HCT116 (cell line): Measurements from ENCODE around the gene WASF2. TPM values are rescaled to one million over a fixed set of nuclear protein-coding genes. Genes with fewer than 3 reads are reported as not detected.

ENCODE experiments used
- ATAC-seq: fragments of 200-7000 bp; cut with Tn5 transposase; 2 replicates; pipeline ENCODE4 v1.9.1; 2020; ENCODE audit warnings: mild to moderate bottlenecking, moderate library complexity
- BruUV-seq: library from RNA; stranded (reverse); fragments of 400-500 nt; replicated peaks from 2 replicates; lab custom pipeline; 2021; lab: Mats Ljungman, UMichigan
- CTCF ChIA-PET: fragments of 300-600 bp; sonication (Branson Sonifier 250); formaldehyde crosslinking; loops from one replicate; lab custom pipeline; 2021; ENCODE audit warnings: antibody characterized with exemption; lab: Charles Lee
- POLR2A ChIA-PET: fragments of 300-600, 350-600 bp; sonication (Branson Sonifier 250); formaldehyde crosslinking; loops from one replicate; lab custom pipeline; 2021; ENCODE audit warnings: antibody characterized with exemption; lab: Charles Lee
- RAD21 ChIA-PET, 2 experiments: fragments of 300-600 bp; sonication (Branson Sonifier 250); formaldehyde crosslinking; loops; one replicate each; lab custom pipeline; 2023; ENCODE audit warnings: low total read pairs in 2 of 2; ENCODE audit not compliant: uncharacterized antibody in 2 of 2, unreplicated experiment in 2 of 2, low non-redundant PET in 1 of 2; lab: Charles Lee
- DNase-seq: peaks from one replicate; pipeline ENCODE4 v3.0.0-alpha.2; 2010; ENCODE audit warnings: low read depth, low spot score
- H2AFZ ChIP-seq: fragments of 200-600 bp; shearing (Covaris generic), sonication (generic); 2 replicates; pipeline ENCODE4 v1.6.1; 2017; ENCODE audit warnings: low read depth, mixed run types, mixed read lengths, antibody characterized with exemption, low read length; ENCODE audit not compliant: poor library complexity, severe bottlenecking
- H3K27ac ChIP-seq: 2 replicates; pipeline ENCODE4 v1.5.1; 2012; ENCODE audit warnings: low read depth, low read length
- H3K27me3 ChIP-seq: fragments of 200-600 bp; sonication (generic); 2 replicates; pipeline ENCODE4 v1.6.1; 2016; ENCODE audit warnings: mixed run types, low read length, mixed read lengths; ENCODE audit not compliant: insufficient read depth
- H3K36me3 ChIP-seq, 2 experiments: fragments of 200-500 bp in 1 of 2; fragments of 200-600 bp in 1 of 2; sonication (Bioruptor generic) in 1 of 2; sonication (generic) in 1 of 2; 2 replicates each; pipeline versions ENCODE4 v1.5.1 to v1.6.1; 2014 to 2016; ENCODE audit warnings: low read length in 2 of 2, inconsistent platforms in 1 of 2, mixed read lengths in 1 of 2, mixed run types in 1 of 2; ENCODE audit not compliant: insufficient read depth in 2 of 2, control insufficient read depth in 1 of 2
- H3K4me1 ChIP-seq, 2 experiments: fragments of 200-600 bp in 1 of 2; sonication (generic) in 1 of 2; 2 replicates each; pipeline versions ENCODE4 v1.5.1 to v1.6.1; 2012 to 2017; ENCODE audit warnings: low read length in 2 of 2, inconsistent platforms in 1 of 2, mild to moderate bottlenecking in 1 of 2, mixed read lengths in 1 of 2, mixed run types in 1 of 2, moderate library complexity in 1 of 2; ENCODE audit not compliant: insufficient read depth in 2 of 2, control insufficient read depth in 1 of 2
- H3K4me2 ChIP-seq: fragments of 200-600 bp; sonication (generic); 2 replicates; pipeline ENCODE4 v1.6.1; 2017; ENCODE audit warnings: mixed run types, low read length, mixed read lengths
- H3K4me3 ChIP-seq, 2 experiments: fragments of 200-600 bp in 1 of 2; sonication (generic) in 1 of 2; replicated peaks in 1 of 2; 2 replicates each; pipeline ENCODE4 v1.5.1; 2011 to 2016; ENCODE audit warnings: low read length in 2 of 2, control low read depth in 1 of 2, low read depth in 1 of 2, mild to moderate bottlenecking in 1 of 2, mixed read lengths in 1 of 2, mixed run types in 1 of 2
- H3K79me2 ChIP-seq: fragments of 200-600 bp; sonication (generic); 2 replicates; pipeline ENCODE4 v1.6.1; 2017; ENCODE audit warnings: mild to moderate bottlenecking, mixed run types, low read length, moderate library complexity, mixed read lengths; ENCODE audit not compliant: insufficient read depth
- H3K9ac ChIP-seq: fragments of 200-600 bp; sonication (generic); 2 replicates; pipeline ENCODE4 v1.6.1; 2016; ENCODE audit warnings: low read length, mixed read lengths
- H3K9me2 ChIP-seq: fragments of 200-600 bp; sonication (generic), shearing (Covaris generic); 2 replicates; pipeline ENCODE4 v1.6.1; 2017; ENCODE audit warnings: mixed run types, mild to moderate bottlenecking, moderate library complexity; ENCODE audit not compliant: insufficient read depth
- H3K9me3 ChIP-seq, 2 experiments: fragments of 200-500 bp in 1 of 2; fragments of 200-600 bp in 1 of 2; sonication (Bioruptor generic) in 1 of 2; sonication (generic) in 1 of 2; 2 replicates each; pipeline ENCODE4 v1.6.1; 2014 to 2017; ENCODE audit warnings: low read length in 2 of 2, mixed read lengths in 2 of 2, inconsistent platforms in 1 of 2, low read depth in 1 of 2, mild to moderate bottlenecking in 1 of 2, mixed run types in 1 of 2, moderate library complexity in 1 of 2; ENCODE audit not compliant: control insufficient read depth in 1 of 2, insufficient read depth in 1 of 2
- H4K20me1 ChIP-seq: fragments of 200-600 bp; sonication (generic), shearing (Covaris generic); 2 replicates; pipeline ENCODE4 v1.6.1; 2017; ENCODE audit warnings: mixed run types, mild to moderate bottlenecking, moderate library complexity; ENCODE audit not compliant: insufficient read depth
- ATF3 ChIP-seq: IDR thresholded peaks from 2 replicates; pipeline ENCODE4 v1.6.1; 2012
- CBX3 ChIP-seq: IDR thresholded peaks from 2 replicates; pipeline ENCODE4 v1.6.1; 2012; ENCODE audit warnings: low read depth
- CEBPB ChIP-seq: IDR thresholded peaks from 2 replicates; pipeline ENCODE4 v1.6.1; 2012; ENCODE audit warnings: low read depth
- CTCF ChIP-seq, 3 experiments: fragments of 200-600 bp in 1 of 3; sonication (generic) in 1 of 3; IDR thresholded peaks in 2 of 3; conservative IDR thresholded peaks in 1 of 3; 2 replicates each; pipeline ENCODE4 v1.5.1; 2012 to 2017; ENCODE audit warnings: low read depth in 2 of 3, low read length in 2 of 3, antibody characterized with exemption in 1 of 3, borderline replicate concordance in 1 of 3, control low read depth in 1 of 3, mild to moderate bottlenecking in 1 of 3, mixed read lengths in 1 of 3, mixed run types in 1 of 3, moderate library complexity in 1 of 3; ENCODE audit not compliant: insufficient read depth in 1 of 3
- EGR1 ChIP-seq: IDR thresholded peaks from 2 replicates; pipeline ENCODE4 v1.6.1; 2012; ENCODE audit warnings: low read depth
- ELF1 ChIP-seq: IDR thresholded peaks from 2 replicates; pipeline ENCODE4 v1.6.1; 2012; ENCODE audit warnings: low read depth, borderline replicate concordance
- EZH2 ChIP-seq: fragments of 200-600 bp; sonication (generic); IDR thresholded peaks from 2 replicates; pipeline ENCODE4 v1.6.1; 2017; ENCODE audit warnings: antibody characterized with exemption, mixed run types
- EZH2phosphoT487 ChIP-seq: fragments of 200-600 bp; IDR thresholded peaks from 2 replicates; pipeline ENCODE4 v1.6.1; 2018; ENCODE audit warnings: antibody characterized with exemption, borderline replicate concordance
- FOSL1 ChIP-seq: IDR thresholded peaks from 2 replicates; pipeline ENCODE4 v1.6.1; 2012; ENCODE audit warnings: low read depth
- JUND ChIP-seq: IDR thresholded peaks from 2 replicates; pipeline ENCODE4 v1.6.1; 2012
- POLR2A ChIP-seq: IDR thresholded peaks from 2 replicates; pipeline ENCODE4 v1.7.0; 2011; ENCODE audit warnings: borderline replicate concordance; ENCODE audit not compliant: insufficient read depth, insufficient read length; ENCODE audit errors: extremely low read depth
- POLR2AphosphoS5 ChIP-seq: IDR thresholded peaks from 2 replicates; pipeline ENCODE4 v1.6.1; 2011; ENCODE audit warnings: mild to moderate bottlenecking, low read depth, low read length, moderate library complexity
- SIN3A ChIP-seq: IDR thresholded peaks from 2 replicates; pipeline ENCODE4 v1.6.1; 2012; ENCODE audit warnings: low read depth
- TCF7L2 ChIP-seq: IDR thresholded peaks from 2 replicates; pipeline ENCODE4 v1.7.0; 2011; ENCODE audit warnings: borderline replicate concordance, inconsistent platforms; ENCODE audit not compliant: insufficient read depth, insufficient read length; ENCODE audit errors: extremely low read depth
- YY1 ChIP-seq: IDR thresholded peaks from 2 replicates; pipeline ENCODE4 v1.6.1; 2011; ENCODE audit warnings: low read length, low read depth, moderate library complexity, mild to moderate bottlenecking; ENCODE audit not compliant: insufficient replicate concordance; ENCODE audit errors: extremely low read depth
- ZBTB33 ChIP-seq: IDR thresholded peaks from 2 replicates; pipeline ENCODE4 v1.6.1; 2011; ENCODE audit warnings: mild to moderate bottlenecking, low read length, moderate library complexity; ENCODE audit not compliant: insufficient replicate concordance; ENCODE audit errors: extremely low read depth
- ZFX ChIP-seq: fragments of 450-650 bp; IDR thresholded peaks from 2 replicates; pipeline ENCODE4 v1.6.1; 2017
- ZNF274 ChIP-seq: fragments of 200-500 bp; sonication (Bioruptor generic); IDR thresholded peaks from 2 replicates; pipeline ENCODE4 v1.6.1; 2014; ENCODE audit warnings: mild to moderate bottlenecking, low read depth, low read length, inconsistent platforms
- intact Hi-C: fragments of 100-400 bp; cut with micrococcal nuclease; formaldehyde crosslinking; loops from 2 replicates; pipeline ENCODE4 v1.10.0; 2022
- total RNA-seq: library from RNA; stranded (reverse); gene quantifications from one replicate; pipeline ENCODE4 v1.2.1, GENCODE V29; 2021; ENCODE audit not compliant: unreplicated experiment
- TF ChIP-seq, protein P1 (sequence below): IDR thresholded peaks from 2 replicates; pipeline ENCODE4 v1.6.1; 2012; ENCODE audit warnings: low read depth

WASF2 gene
- total RNA-seq, 1 experiment from 2014 or later = 111 TPM

- POLR2A ChIA-PET = no interaction called here
- peaks cover 53 to 56% of the 10 kb centered on the region in 2 experiments; a peak in 3 of 4 replicates for H3K36me3 ChIP-seq
- TF ChIP-seq ZBTB33 (no peak), SIN3A (no peak), YY1 (peak; percentile 39), EZH2 (no peak), JUND (no peak), EZH2phosphoT487 (no peak), CEBPB (no peak), POLR2A (no peak), ATF3 (no peak), CTCF (IDR thresholded peaks at IDR 0.05 in 2 of 3, conservative IDR thresholded peaks at IDR 0.05 in 1 of 3; ENCODE audit: borderline replicate concordance in 1 of 3, insufficient read depth in 1 of 3, low read depth in 2 of 3, low read length in 2 of 3) (peak; percentile 52 to 84 (median 79); a peak in 5 of 6 replicates), POLR2AphosphoS5 (no peak), ELF1 (no peak), EGR1 (no peak), TCF7L2 (no peak), ZFX (no peak), FOSL1 (no peak), ZNF274 (no peak), CBX3 (no peak)
- TF ChIP-seq, protein P1, sequence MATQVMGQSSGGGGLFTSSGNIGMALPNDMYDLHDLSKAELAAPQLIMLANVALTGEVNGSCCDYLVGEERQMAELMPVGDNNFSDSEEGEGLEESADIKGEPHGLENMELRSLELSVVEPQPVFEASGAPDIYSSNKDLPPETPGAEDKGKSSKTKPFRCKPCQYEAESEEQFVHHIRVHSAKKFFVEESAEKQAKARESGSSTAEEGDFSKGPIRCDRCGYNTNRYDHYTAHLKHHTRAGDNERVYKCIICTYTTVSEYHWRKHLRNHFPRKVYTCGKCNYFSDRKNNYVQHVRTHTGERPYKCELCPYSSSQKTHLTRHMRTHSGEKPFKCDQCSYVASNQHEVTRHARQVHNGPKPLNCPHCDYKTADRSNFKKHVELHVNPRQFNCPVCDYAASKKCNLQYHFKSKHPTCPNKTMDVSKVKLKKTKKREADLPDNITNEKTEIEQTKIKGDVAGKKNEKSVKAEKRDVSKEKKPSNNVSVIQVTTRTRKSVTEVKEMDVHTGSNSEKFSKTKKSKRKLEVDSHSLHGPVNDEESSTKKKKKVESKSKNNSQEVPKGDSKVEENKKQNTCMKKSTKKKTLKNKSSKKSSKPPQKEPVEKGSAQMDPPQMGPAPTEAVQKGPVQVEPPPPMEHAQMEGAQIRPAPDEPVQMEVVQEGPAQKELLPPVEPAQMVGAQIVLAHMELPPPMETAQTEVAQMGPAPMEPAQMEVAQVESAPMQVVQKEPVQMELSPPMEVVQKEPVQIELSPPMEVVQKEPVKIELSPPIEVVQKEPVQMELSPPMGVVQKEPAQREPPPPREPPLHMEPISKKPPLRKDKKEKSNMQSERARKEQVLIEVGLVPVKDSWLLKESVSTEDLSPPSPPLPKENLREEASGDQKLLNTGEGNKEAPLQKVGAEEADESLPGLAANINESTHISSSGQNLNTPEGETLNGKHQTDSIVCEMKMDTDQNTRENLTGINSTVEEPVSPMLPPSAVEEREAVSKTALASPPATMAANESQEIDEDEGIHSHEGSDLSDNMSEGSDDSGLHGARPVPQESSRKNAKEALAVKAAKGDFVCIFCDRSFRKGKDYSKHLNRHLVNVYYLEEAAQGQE = no peak
These were observed 73.4 kb downstream of the WASF2 start for GRCh38 chr1:27416387-27417111.

More at GRCh38 chr1:27416387-27417111, 73.4 kb downstream of the WASF2 start:
- peaks cover 18% of the 10 kb centered on the region for H3K79me2 ChIP-seq
- no peaks in the 10 kb centered on the region for H3K27me3 ChIP-seq
- no TSS peak for BruUV-seq
- no peaks in the 10 kb centered on the region for H3K4me1 ChIP-seq
- DNase-seq (peak; percentile 55), ATAC-seq (peak; percentile 90)
- H3K9ac ChIP-seq = no peak overlapping the region
- intact Hi-C loops = loop anchor here (1.0 to 5.0 kb wide), 2 partner anchors 190 to 246 kb away; no protein-coding TSS in a partner anchor
- no peak overlapping the region for H3K4me3 ChIP-seq
- ChIA-PET CTCF (interaction anchor here (0.7 to 2.1 kb wide), 12 partner anchors 11 to 246 kb away, joined by 3 to 16 read pairs (median 4); no protein-coding TSS in a partner anchor), RAD21 (interaction anchor here (0.6 to 1.2 kb wide), 8 partner anchors 14 to 190 kb away, joined by 3 to 4 read pairs (median 3); no protein-coding TSS in a partner anchor)
- no peaks in the 10 kb centered on the region for H4K20me1 ChIP-seq
- no peak overlapping the region for H3K4me2 ChIP-seq
- no peaks in the 10 kb centered on the region for H3K9me2 ChIP-seq
- no peak overlapping the region for H3K27ac ChIP-seq
- H3K9me3 ChIP-seq = no peaks in the 10 kb centered on the region
- H2AFZ ChIP-seq = no peak overlapping the region
